Ishikawa (cell line): ENCODE data around the gene PAPPA.

ENCODE experiments used
- CEBPB ChIP-seq: IDR thresholded peaks from 2 replicates; pipeline ENCODE4 v1.6.1; 2012
- CREB1 ChIP-seq: IDR thresholded peaks from 2 replicates; pipeline ENCODE4 v1.6.1; 2012; ENCODE audit warnings: low read depth
- EGR1 ChIP-seq: IDR thresholded peaks from 2 replicates; pipeline ENCODE4 v1.6.1; 2012
- EP300 ChIP-seq: IDR thresholded peaks from 2 replicates; pipeline ENCODE4 v1.6.1; 2012; ENCODE audit warnings: borderline replicate concordance
- FOXM1 ChIP-seq: IDR thresholded peaks from 2 replicates; pipeline ENCODE4 v1.6.1; 2012; ENCODE audit warnings: low read depth, borderline replicate concordance
- NFIC ChIP-seq: IDR thresholded peaks from 2 replicates; pipeline ENCODE4 v1.6.1; 2012
- RAD21 ChIP-seq: IDR thresholded peaks from 2 replicates; pipeline ENCODE4 v1.6.1; 2012; ENCODE audit warnings: low read depth
- TAF1 ChIP-seq: IDR thresholded peaks from 2 replicates; pipeline ENCODE4 v1.6.1; 2012; ENCODE audit warnings: low read depth, mild to moderate bottlenecking
- TCF12 ChIP-seq: IDR thresholded peaks from 2 replicates; pipeline ENCODE4 v1.6.1; 2012; ENCODE audit warnings: low read depth
- TEAD4 ChIP-seq: IDR thresholded peaks from 2 replicates; pipeline ENCODE4 v1.6.1; 2012
- YY1 ChIP-seq: IDR thresholded peaks from 2 replicates; pipeline ENCODE4 v1.6.1; 2012; ENCODE audit warnings: low read depth
- ZBTB7A ChIP-seq: IDR thresholded peaks from 2 replicates; pipeline ENCODE4 v1.6.1; 2012; ENCODE audit warnings: low read depth
- TF ChIP-seq, protein P1 (sequence below): IDR thresholded peaks from 2 replicates; pipeline ENCODE4 v1.6.1; 2012
- TF ChIP-seq, protein P2 (sequence below): IDR thresholded peaks from 2 replicates; pipeline ENCODE4 v1.6.1; 2012
- TF ChIP-seq, protein P3 (sequence below): IDR thresholded peaks from 2 replicates; pipeline ENCODE4 v1.6.1; 2012; ENCODE audit warnings: low read depth, mild to moderate bottlenecking

The PAPPA gene

DNA sequence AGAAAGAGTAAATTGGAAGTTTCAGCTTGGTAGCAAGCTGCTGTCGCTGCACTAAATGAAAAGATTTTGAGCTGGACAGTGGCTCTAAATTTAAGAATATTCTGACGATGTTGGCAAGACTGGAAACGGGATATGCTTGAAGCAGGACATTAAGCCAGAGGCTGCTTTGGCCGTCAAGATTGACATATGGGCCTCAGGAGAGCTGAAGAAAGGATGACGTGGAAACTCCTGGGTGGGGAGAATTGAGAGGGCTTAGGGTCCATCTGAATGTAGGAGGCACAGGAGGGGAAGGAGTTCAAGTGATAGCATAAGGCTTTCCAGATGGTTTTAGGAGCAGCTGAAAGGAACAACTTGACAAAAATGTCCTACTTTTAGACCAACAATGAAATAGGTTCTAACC, 108.9 kb downstream of the PAPPA start:
- TF ChIP-seq CEBPB (no peak), TAF1 (no peak), TEAD4 (no peak), EGR1 (no peak), EP300 (no peak)
- TF ChIP-seq, protein P1, sequence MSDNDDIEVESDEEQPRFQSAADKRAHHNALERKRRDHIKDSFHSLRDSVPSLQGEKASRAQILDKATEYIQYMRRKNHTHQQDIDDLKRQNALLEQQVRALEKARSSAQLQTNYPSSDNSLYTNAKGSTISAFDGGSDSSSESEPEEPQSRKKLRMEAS = no peak
- TF ChIP-seq, protein P2, sequence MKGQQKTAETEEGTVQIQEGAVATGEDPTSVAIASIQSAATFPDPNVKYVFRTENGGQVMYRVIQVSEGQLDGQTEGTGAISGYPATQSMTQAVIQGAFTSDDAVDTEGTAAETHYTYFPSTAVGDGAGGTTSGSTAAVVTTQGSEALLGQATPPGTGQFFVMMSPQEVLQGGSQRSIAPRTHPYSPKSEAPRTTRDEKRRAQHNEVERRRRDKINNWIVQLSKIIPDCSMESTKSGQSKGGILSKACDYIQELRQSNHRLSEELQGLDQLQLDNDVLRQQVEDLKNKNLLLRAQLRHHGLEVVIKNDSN = no peak
- TF ChIP-seq, protein P3, sequence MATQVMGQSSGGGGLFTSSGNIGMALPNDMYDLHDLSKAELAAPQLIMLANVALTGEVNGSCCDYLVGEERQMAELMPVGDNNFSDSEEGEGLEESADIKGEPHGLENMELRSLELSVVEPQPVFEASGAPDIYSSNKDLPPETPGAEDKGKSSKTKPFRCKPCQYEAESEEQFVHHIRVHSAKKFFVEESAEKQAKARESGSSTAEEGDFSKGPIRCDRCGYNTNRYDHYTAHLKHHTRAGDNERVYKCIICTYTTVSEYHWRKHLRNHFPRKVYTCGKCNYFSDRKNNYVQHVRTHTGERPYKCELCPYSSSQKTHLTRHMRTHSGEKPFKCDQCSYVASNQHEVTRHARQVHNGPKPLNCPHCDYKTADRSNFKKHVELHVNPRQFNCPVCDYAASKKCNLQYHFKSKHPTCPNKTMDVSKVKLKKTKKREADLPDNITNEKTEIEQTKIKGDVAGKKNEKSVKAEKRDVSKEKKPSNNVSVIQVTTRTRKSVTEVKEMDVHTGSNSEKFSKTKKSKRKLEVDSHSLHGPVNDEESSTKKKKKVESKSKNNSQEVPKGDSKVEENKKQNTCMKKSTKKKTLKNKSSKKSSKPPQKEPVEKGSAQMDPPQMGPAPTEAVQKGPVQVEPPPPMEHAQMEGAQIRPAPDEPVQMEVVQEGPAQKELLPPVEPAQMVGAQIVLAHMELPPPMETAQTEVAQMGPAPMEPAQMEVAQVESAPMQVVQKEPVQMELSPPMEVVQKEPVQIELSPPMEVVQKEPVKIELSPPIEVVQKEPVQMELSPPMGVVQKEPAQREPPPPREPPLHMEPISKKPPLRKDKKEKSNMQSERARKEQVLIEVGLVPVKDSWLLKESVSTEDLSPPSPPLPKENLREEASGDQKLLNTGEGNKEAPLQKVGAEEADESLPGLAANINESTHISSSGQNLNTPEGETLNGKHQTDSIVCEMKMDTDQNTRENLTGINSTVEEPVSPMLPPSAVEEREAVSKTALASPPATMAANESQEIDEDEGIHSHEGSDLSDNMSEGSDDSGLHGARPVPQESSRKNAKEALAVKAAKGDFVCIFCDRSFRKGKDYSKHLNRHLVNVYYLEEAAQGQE = no peak

DNA sequence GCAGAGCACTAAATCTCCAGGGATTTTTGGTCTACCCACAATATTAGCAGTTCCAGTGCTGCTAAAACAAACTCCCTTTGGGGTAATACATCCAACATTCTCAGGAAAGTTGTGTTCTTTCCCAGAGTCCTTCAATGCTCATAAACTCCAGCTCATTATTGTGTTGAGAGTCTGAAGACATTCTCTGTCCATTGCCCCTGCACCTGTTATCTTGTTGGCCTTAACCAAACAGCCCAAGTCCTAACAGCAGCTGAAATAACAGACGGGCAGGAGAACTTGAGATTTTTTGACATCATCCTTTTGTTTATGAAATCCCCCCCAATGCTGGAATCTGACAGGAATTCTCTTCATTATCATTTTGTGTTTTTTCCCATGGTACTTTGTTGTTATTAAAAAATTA, 110.8 kb downstream of the PAPPA start:
- TF ChIP-seq, protein P1 = no peak
- no peak for TF ChIP-seq FOXM1
- TF ChIP-seq TAF1 = no peak
- TF ChIP-seq TCF12 = no peak
- TF ChIP-seq, protein P2 = no peak
- no peak for TF ChIP-seq TEAD4
- no peak for TF ChIP-seq NFIC
- TF ChIP-seq, protein P3 = no peak
- TF ChIP-seq YY1 = no peak
- TF ChIP-seq EGR1 = no peak
- TF ChIP-seq ZBTB7A = no peak
- no peak for TF ChIP-seq RAD21
- no peak for TF ChIP-seq EP300
- TF ChIP-seq CREB1 = no peak
- no peak for TF ChIP-seq CEBPB

DNA sequence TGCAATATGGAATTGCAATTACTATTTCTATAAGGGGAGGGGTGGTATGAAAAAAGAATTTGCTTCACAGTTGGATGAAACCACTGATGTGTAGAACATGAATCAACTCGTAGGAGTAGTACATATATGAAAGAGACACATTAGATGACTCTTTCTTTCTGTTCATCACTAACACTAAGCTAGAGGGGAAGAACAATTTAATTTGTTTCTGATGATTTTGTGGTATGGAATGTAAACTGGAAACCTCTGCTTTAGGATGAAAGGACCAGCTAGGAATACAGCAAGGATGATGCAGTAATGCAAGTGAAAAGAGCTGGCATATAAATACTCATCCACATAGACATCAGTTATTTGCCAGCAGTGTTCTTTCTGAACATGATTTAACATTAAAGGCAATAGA, 113.4 kb downstream of the PAPPA start:
- TF ChIP-seq TCF12 (no peak), ZBTB7A (no peak), CEBPB (no peak), RAD21 (no peak), TEAD4 (no peak), TAF1 (no peak), NFIC (no peak), CREB1 (no peak), YY1 (no peak), FOXM1 (no peak)
- TF ChIP-seq, protein P1 = no peak
- TF ChIP-seq, protein P2 = no peak
- TF ChIP-seq, protein P3 = no peak

DNA sequence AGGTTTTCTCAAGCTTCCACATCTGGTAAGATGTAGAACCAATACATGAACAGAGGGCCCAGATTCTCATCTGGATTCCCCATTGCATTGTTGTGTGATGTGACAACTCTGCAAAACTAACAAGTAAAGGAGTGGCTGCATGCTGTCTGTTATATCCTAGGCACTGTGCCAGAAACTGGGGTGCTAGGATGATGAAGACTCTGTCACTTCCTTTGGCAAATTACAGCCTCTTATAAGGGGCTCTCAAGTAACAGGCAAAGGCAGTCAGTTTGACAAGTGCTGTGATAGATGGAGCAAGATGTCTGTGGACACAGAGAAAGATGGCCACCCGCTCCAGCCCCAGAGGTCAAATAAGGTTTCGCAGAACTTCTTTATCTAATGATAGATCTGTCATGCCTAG, 115.7 kb downstream of the PAPPA start:
- TF ChIP-seq, protein P3 = no peak
- TF ChIP-seq EGR1 (no peak), YY1 (no peak), FOXM1 (no peak), CREB1 (no peak), CEBPB (no peak), ZBTB7A (no peak), TAF1 (no peak)
- TF ChIP-seq, protein P2 = no peak
